ENCODE measurements around the gene FAM89B.
"Not testable (repeated sequence)": the region's sequence is repeated elsewhere in the genome, so short reads cannot be mapped to it uniquely, and the experiment has no call there.

Gene FAM89B

GRCh38 chr11:65560555-65561418 lies 11.6 kb upstream of the FAM89B start:
- Histone ChIP-seq H3K27ac (peak overlapping the region in 8 of 11 experiments; percentile 18 to 93 (median 88); a peak in 11 of 22 replicates), H3K9ac (peak overlapping the region in 7 of 11 experiments; percentile 3 to 88 (median 32); a peak in 7 of 22 replicates), H3K27me3 (no peaks in the 10 kb centered on the region), H3K4me2 (peak overlapping the region; percentile 6 to 100 (median 99); a peak in 21 of 22 replicates), H3K9me3 (replicated peaks in 1 of 11) (no peaks in the 10 kb centered on the region), H4K20me1 (peaks cover 0 to 1% (median 0%) of the 10 kb centered on the region in 11 experiments; a peak in 1 of 22 replicates), H3K4me3 (no peak overlapping the region), H3K4me1 (peaks cover 62 to 87% (median 79%) of the 10 kb centered on the region in 10 experiments), H3K36me3 (no peaks in the 10 kb centered on the region)
- no peak for TF ChIP-seq Cebpa-rat (IDR thresholded peaks at IDR 0.05)

DNA sequence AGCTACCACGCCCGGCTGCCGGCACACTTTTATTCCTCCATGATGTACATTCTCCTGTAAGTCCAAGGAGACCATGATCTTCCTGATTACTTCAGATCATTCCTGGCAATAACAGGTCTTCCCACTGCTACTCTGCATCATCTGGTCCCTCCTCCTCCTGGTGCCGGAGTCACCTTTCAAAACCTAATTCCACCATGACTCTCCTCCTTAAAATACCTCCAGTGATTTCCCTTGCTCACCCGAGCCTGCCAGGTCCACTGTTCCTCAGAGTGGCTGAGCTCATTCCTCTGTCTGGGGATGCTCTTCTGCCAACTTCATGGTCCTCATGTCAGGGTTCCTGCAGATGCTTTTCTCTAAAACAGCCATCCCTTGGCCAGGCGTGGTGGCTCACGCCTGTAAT lies 10.3 kb upstream of the FAM89B start:
- Histone ChIP-seq H3K9ac (no peak overlapping the region), H3K4me3 (no peak overlapping the region), H3K9me3 (replicated peaks in 1 of 11) (no peaks in the 10 kb centered on the region), H3K4me1 (peaks cover 62 to 87% (median 79%) of the 10 kb centered on the region in 10 experiments), H3K27ac (peak overlapping the region in 1 of 11 experiments; percentile 37; a peak in 1 of 22 replicates), H3K36me3 (no peaks in the 10 kb centered on the region), H4K20me1 (no peaks in the 10 kb centered on the region), H3K27me3 (no peaks in the 10 kb centered on the region), H3K4me2 (peak overlapping the region in 1 of 11 experiments; percentile 99; a peak in 1 of 22 replicates)
- no peak for TF ChIP-seq Cebpa-rat (IDR thresholded peaks at IDR 0.05)

DNA sequence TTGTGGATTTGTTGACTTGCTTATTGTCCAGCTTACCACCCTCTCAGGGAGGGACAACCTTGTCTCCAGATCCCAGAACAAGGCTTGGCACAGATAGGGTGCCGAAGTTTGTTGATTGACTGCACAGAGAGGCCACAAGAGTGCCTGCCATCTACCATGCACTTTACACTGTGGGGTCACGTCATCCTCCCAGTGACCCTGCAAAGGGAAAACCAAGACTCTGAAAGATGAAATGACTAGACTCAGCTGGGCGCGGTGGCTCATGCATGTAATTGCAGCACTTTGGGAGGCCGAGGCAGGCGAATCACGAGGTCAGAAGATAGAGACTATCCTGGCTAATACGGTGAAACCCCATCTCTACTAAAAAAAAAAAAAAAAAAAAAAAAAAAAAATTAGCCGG lies 9.6 kb upstream of the FAM89B start:
- no peak overlapping the region; a peak in 1 of 22 replicates for H3K4me2 ChIP-seq
- H3K27me3 ChIP-seq = no peaks in the 10 kb centered on the region
- H4K20me1 ChIP-seq = no peaks in the 10 kb centered on the region
- H3K4me3 ChIP-seq = no peak overlapping the region
- H3K9me3 ChIP-seq (replicated peaks in 1 of 11) = no peaks in the 10 kb centered on the region
- peaks cover 66 to 88% (median 81%) of the 10 kb centered on the region in 10 experiments for H3K4me1 ChIP-seq
- peak overlapping the region in 1 of 11 experiments; percentile 93; a peak in 1 of 22 replicates for H3K27ac ChIP-seq
- peaks cover 0 to 3% (median 0%) of the 10 kb centered on the region in 11 experiments; a peak in 4 of 22 replicates for H3K36me3 ChIP-seq
- TF ChIP-seq Cebpa-rat (IDR thresholded peaks at IDR 0.05) = no peak
- no peak overlapping the region for H3K9ac ChIP-seq

- H4K20me1 ChIP-seq = no peaks in the 10 kb centered on the region
- peaks cover 72 to 95% (median 88%) of the 10 kb centered on the region in 10 experiments for H3K4me1 ChIP-seq
- H3K9me3 ChIP-seq (replicated peaks in 1 of 11) = no peaks in the 10 kb centered on the region
- no peak for TF ChIP-seq Cebpa-rat (IDR thresholded peaks at IDR 0.05)
- peaks cover 0 to 11% (median 0%) of the 10 kb centered on the region in 11 experiments; a peak in 4 of 22 replicates for H3K36me3 ChIP-seq
- peak overlapping the region in 6 of 11 experiments; percentile 4 to 79 (median 35); a peak in 5 of 22 replicates for H3K9ac ChIP-seq
- H3K4me3 ChIP-seq = no peak overlapping the region
- no peaks in the 10 kb centered on the region for H3K27me3 ChIP-seq
- H3K4me2 ChIP-seq = peak overlapping the region in 9 of 11 experiments; percentile 86 to 100 (median 98); a peak in 14 of 22 replicates
- H3K27ac ChIP-seq = peak overlapping the region in 8 of 11 experiments; percentile 87 to 93 (median 90); a peak in 14 of 22 replicates
These were observed 8.7 kb upstream of the FAM89B start for GRCh38 chr11:65563601-65564000.

GRCh38 chr11:65564879-65565559 lies 7.3 kb upstream of the FAM89B start:
- Histone ChIP-seq H3K4me1 (peaks cover 71 to 89% (median 82%) of the 10 kb centered on the region in 10 experiments), H3K4me2 (peak overlapping the region; percentile 80 to 100 (median 96)), H3K4me3 (peak overlapping the region in 3 of 10 experiments; percentile 35 to 47 (median 41); a peak in 7 of 20 replicates), H3K36me3 (peaks cover 0 to 11% (median 0%) of the 10 kb centered on the region in 11 experiments; a peak in 4 of 22 replicates), H3K27ac (peak overlapping the region in 10 of 11 experiments; percentile 48 to 93 (median 88); a peak in 20 of 22 replicates), H3K9ac (peak overlapping the region; percentile 18 to 79 (median 73); a peak in 20 of 22 replicates)
- not testable (repeated sequence) for H3K27me3 ChIP-seq; H4K20me1 ChIP-seq; H3K9me3 ChIP-seq (replicated peaks in 1 of 11)
- TF ChIP-seq Cebpa-rat (IDR thresholded peaks at IDR 0.05) = peak in 4 of 11 experiments; percentile 38 to 74 (median 62); a peak in 7 of 22 replicates

GRCh38 chr11:65565624-65566453 lies 6.5 kb upstream of the FAM89B start:
- peak overlapping the region in 10 of 11 experiments; percentile 36 to 79 (median 73); a peak in 19 of 22 replicates for H3K9ac ChIP-seq
- no peaks in the 10 kb centered on the region for H3K9me3 ChIP-seq (replicated peaks in 1 of 11)
- TF ChIP-seq Cebpa-rat (IDR thresholded peaks at IDR 0.05) = no peak
- peaks cover 0 to 4% (median under 1%) of the 10 kb centered on the region in 11 experiments; a peak in 9 of 22 replicates for H4K20me1 ChIP-seq
- H3K36me3 ChIP-seq = peaks cover 0 to 11% (median 0%) of the 10 kb centered on the region in 11 experiments; a peak in 4 of 22 replicates
- peak overlapping the region; percentile 80 to 100 (median 96) for H3K4me2 ChIP-seq
- no peaks in the 10 kb centered on the region for H3K27me3 ChIP-seq
- H3K4me3 ChIP-seq = peak overlapping the region in 3 of 10 experiments; percentile 35 to 47 (median 41); a peak in 7 of 20 replicates
- peak overlapping the region in 10 of 11 experiments; percentile 48 to 93 (median 88); a peak in 20 of 22 replicates for H3K27ac ChIP-seq
- peaks cover 63 to 82% (median 74%) of the 10 kb centered on the region in 10 experiments for H3K4me1 ChIP-seq

GRCh38 chr11:65569164-65569972 lies 3.0 kb upstream of the FAM89B start:
- Histone ChIP-seq H3K4me3 (peak overlapping the region; percentile 88 to 99 (median 92)), H3K9me3 (replicated peaks in 1 of 11) (no peaks in the 10 kb centered on the region), H3K4me1 (peaks cover 71 to 76% (median 74%) of the 10 kb centered on the region in 10 experiments), H3K27me3 (no peaks in the 10 kb centered on the region), H3K36me3 (peaks cover 0 to 17% (median 3%) of the 10 kb centered on the region in 11 experiments; a peak in 8 of 22 replicates), H3K27ac (peak overlapping the region; percentile 75 to 93 (median 85)), H4K20me1 (peaks cover 8 to 33% (median 29%) of the 10 kb centered on the region in 11 experiments; a peak in 20 of 22 replicates), H3K4me2 (peak overlapping the region; percentile 96 to 100 (median 98)), H3K9ac (peak overlapping the region; percentile 84 to 96 (median 94))
- TF ChIP-seq Cebpa-rat (IDR thresholded peaks at IDR 0.05) = no peak
